Measurements from ENCODE around the gene TTL.
"Not testable (repeated sequence)": the region's sequence is repeated elsewhere in the genome, so short reads cannot be mapped to it uniquely, and the experiment has no call there.

DNA sequence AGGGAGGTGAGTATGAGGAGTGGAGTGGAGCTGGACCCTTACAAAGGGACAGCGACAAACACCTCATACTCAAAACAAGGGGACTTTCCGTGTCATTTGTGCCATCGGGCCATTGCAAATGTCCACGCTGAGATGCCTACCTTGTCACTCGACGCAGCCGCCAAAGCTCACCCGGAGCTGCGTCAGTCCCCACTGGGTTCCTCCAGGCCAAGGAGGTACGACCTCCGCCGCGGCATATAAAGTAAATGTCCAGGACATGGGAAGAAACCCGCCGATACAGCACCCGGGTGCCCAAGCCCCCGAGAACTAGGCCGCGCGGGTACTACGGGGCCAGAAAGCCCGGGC, 49.6 kb upstream of the TTL start:
- not testable (repeated sequence) for TF ChIP-seq CTCF, POLR2A (IDR thresholded peaks at IDR 0.05)
